GM12878 (cell line): ENCODE measurements around the gene CIAO1. TPM values are rescaled to one million over a fixed set of nuclear protein-coding genes. Genes with fewer than 3 reads are reported as not detected.

Experiments
- ATAC-seq: fragments of 200-7000 bp; cut with Tn5 transposase; 3 replicates; pipeline ENCODE4 v1.9.1; 2020; ENCODE audit warnings: mild to moderate bottlenecking, moderate library complexity
- BruUV-seq: library from RNA; stranded (reverse); fragments of 400-500 nt; replicated peaks from 2 replicates; lab custom pipeline; 2021; lab: Mats Ljungman, UMichigan
- CTCF ChIA-PET: fragments of 300-600 bp; sonication (Branson Sonifier 250); formaldehyde crosslinking; extraction: SDS; loops from one replicate; lab custom pipeline; 2021; ENCODE audit warnings: inconsistent platforms; lab: Yijun Ruan, JAX
- POLR2A ChIA-PET: fragments of 350-600 bp; formaldehyde crosslinking; extraction: SDS; loops from one replicate; lab custom pipeline; 2021; ENCODE audit warnings: inconsistent platforms; lab: Charles Lee
- RAD21 ChIA-PET: fragments of 300-600 bp; sonication (Branson Sonifier 250); formaldehyde crosslinking; loops from one replicate; lab custom pipeline; 2023; ENCODE audit warnings: antibody characterized with exemption; ENCODE audit not compliant: unreplicated experiment; lab: Charles Lee
- SMC1A ChIA-PET: fragments of 300-600 bp; sonication (Branson Sonifier 250); formaldehyde crosslinking; loops from one replicate; lab custom pipeline; 2023; ENCODE audit not compliant: unreplicated experiment, uncharacterized antibody; lab: Charles Lee
- DNase-seq: peaks from one replicate; pipeline ENCODE4 v3.0.0-alpha.2; 2011; ENCODE audit warnings: low read depth, low spot score
- FAIRE-seq: peaks from 3 replicates; lab custom pipeline; 2011; peaks lifted over from hg19 to GRCh38; lab: Jason Lieb, UNC
- H2AFZ ChIP-seq: 2 replicates; pipeline ENCODE4 v1.6.0; 2011; ENCODE audit warnings: low read depth, low read length, control low read depth; ENCODE audit not compliant: control insufficient read depth
- H3K27ac ChIP-seq: 2 replicates; pipeline ENCODE4 v1.5.1; 2011; ENCODE audit warnings: control low read depth; ENCODE audit not compliant: control insufficient read depth, insufficient read depth
- H3K27me3 ChIP-seq, 2 experiments: replicated peaks in 1 of 2; 2 replicates each; pipeline versions ENCODE4 v1.6.0 to v1.6.1; 2011; ENCODE audit warnings: low read length in 1 of 2; ENCODE audit not compliant: control insufficient read depth in 2 of 2, insufficient read depth in 2 of 2
- H3K36me3 ChIP-seq, 2 experiments: 2 replicates each; pipeline ENCODE4 v1.5.1; 2011; ENCODE audit warnings: low read length in 1 of 2; ENCODE audit not compliant: control insufficient read depth in 2 of 2, insufficient read depth in 2 of 2
- H3K4me1 ChIP-seq: 2 replicates; pipeline ENCODE4 v1.6.1; 2011; ENCODE audit warnings: mild to moderate bottlenecking, low read length, moderate library complexity, mixed read lengths; ENCODE audit not compliant: control insufficient read depth, insufficient read depth
- H3K4me2 ChIP-seq: 2 replicates; pipeline ENCODE4 v1.6.0; 2011; ENCODE audit warnings: control low read depth; ENCODE audit not compliant: control insufficient read depth, insufficient read depth
- H3K4me3 ChIP-seq: fragments of 200-600 bp; sonication (generic); 2 replicates; pipeline ENCODE4 v1.5.1; 2016
- H3K79me2 ChIP-seq: 2 replicates; pipeline ENCODE4 v1.6.0; 2011; ENCODE audit warnings: low read length; ENCODE audit not compliant: control insufficient read depth, insufficient read depth
- H3K9ac ChIP-seq: 2 replicates; pipeline ENCODE4 v1.8.0; 2011; ENCODE audit warnings: low read length, control low read depth, mixed read lengths; ENCODE audit not compliant: control insufficient read depth, insufficient read depth
- H3K9me3 ChIP-seq: replicated peaks from 3 replicates; pipeline ENCODE4 v1.5.1; 2011; ENCODE audit warnings: mild to moderate bottlenecking, low read length; ENCODE audit not compliant: control insufficient read depth, insufficient read depth
- H4K20me1 ChIP-seq: 2 replicates; pipeline ENCODE4 v1.6.0; 2011; ENCODE audit not compliant: control insufficient read depth, insufficient read depth
- HDAC6 ChIP-seq: fragments of 200-600 bp; sonication (generic); IDR thresholded peaks from one replicate; pipeline ENCODE4 v1.8.0; 2017; ENCODE audit warnings: antibody characterized with exemption; ENCODE audit not compliant: unreplicated experiment
- IRF4 ChIP-seq: IDR thresholded peaks from 2 replicates; pipeline ENCODE4 v1.6.1; 2011; ENCODE audit warnings: low read depth, low read length
- MTA3 ChIP-seq: IDR thresholded peaks from 2 replicates; pipeline ENCODE4 v1.6.1; 2012; ENCODE audit warnings: low read length, inconsistent platforms, borderline replicate concordance
- NR2C1 ChIP-seq: fragments of 450-650 bp; IDR thresholded peaks from 2 replicates; pipeline ENCODE4 v1.6.1; 2017; ENCODE audit warnings: antibody characterized with exemption, mild to moderate bottlenecking, moderate library complexity
- POLR2A ChIP-seq: IDR thresholded peaks from 2 replicates; pipeline ENCODE4 v1.6.1; 2011; ENCODE audit warnings: low read depth, mild to moderate bottlenecking, low read length
- POLR2AphosphoS2 ChIP-seq: IDR thresholded peaks from 2 replicates; pipeline ENCODE4 v1.6.1; 2011; ENCODE audit warnings: low read depth, mild to moderate bottlenecking, low read length, improper control_type of control experiment, moderate library complexity
- YY1 ChIP-seq: IDR thresholded peaks from 2 replicates; pipeline ENCODE4 v1.6.1; 2011; ENCODE audit warnings: low read depth, mild to moderate bottlenecking, low read length
- ZBED1 ChIP-seq: IDR thresholded peaks from 2 replicates; pipeline ENCODE4 v1.6.1; 2016; ENCODE audit warnings: borderline replicate concordance
- ZNF274 ChIP-seq: IDR thresholded peaks from one replicate; pipeline ENCODE4 v1.8.0; 2011; ENCODE audit not compliant: insufficient read length, insufficient read depth
- WGBS: methylation state at CpG from one replicate; pipeline ENCODE4 v1.1.6; 2016; ENCODE audit warnings: low lambda C conversion rate; ENCODE audit not compliant: insufficient replicate concordance, insufficient coverage; ENCODE audit errors: missing lambda C conversion rate; 5-methylcytosine and 5-hydroxymethylcytosine counted together
- in situ Hi-C: fragments of 300-500 bp; cut with MboI; formaldehyde crosslinking; loops from 9 replicates; pipeline ENCODE4 v1.14.3; 2018; ENCODE audit warnings: mixed read lengths
- intact Hi-C: fragments of 100-400 bp; cut with micrococcal nuclease; formaldehyde crosslinking; loops from one replicate; pipeline ENCODE4 v1.14.2; 2022; ENCODE audit not compliant: unreplicated experiment
- polyA plus RNA-seq, 11 experiments: library from polyadenylated mRNA; depleted of rRNA in 4 of 11; unstranded in 6 of 11; stranded (reverse) in 5 of 11; fragments of >200 nt; fragmentation: Nextera tagmentation in 4 of 11; fragmentation: Illumina TruSeq in 1 of 11; extraction: Ambion mirVana in 4 of 11; extraction: Trizol in 1 of 11; gene quantifications; 1 replicate in 1 of 11; 2 replicates in 10 of 11; pipeline versions ENCODE4 v1.2.1 to v1.2.3, GENCODE V29; 2011 to 2016; ENCODE audit warnings: inconsistent platforms in 2 of 11, missing spikeins in 2 of 11, low read depth in 1 of 11
- total RNA-seq, 4 experiments: library from RNA; depleted of rRNA in 3 of 4; stranded (reverse); fragments of >200 nt in 3 of 4; fragmentation: Illumina TruSeq in 1 of 4; extraction: Trizol in 1 of 4; gene quantifications; 2 replicates each; pipeline versions ENCODE4 v1.2.1 to v1.2.3, GENCODE V29; 2013 to 2021
- TF ChIP-seq, protein P1 (sequence below): IDR thresholded peaks from 2 replicates; pipeline ENCODE4 v1.6.1; 2011; ENCODE audit warnings: low read depth, low read length, improper control_type of control experiment, borderline replicate concordance

Gene CIAO1
- total and polyA plus RNA-seq, 10 of the 15 experiments (the other 5 are each of a cell fraction or from before 2014, with no cell fraction given): 8.3 to 89.4 (median 63.4) TPM

DNA sequence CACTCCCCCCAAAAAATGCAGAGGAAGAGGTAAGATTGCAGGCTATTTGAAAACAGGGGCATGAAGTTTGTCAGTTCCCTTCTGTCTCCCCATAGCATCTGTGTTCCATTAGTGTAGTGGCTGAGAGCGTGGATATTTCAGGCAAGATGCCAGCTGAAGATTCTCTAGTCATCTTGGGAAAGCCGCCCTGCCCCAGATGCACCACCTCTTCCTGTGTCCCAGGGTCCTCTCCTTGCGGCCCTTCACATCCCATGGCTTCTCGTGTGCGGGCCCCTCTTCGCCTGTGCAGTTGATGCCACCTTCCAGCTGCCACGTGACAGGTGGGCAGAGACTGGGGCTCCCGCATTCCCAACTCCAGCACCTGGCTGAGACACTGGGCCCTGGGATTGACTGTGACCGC lies 16.4 kb upstream of the CIAO1 start:
- Histone ChIP-seq H3K79me2 (no peaks in the 10 kb centered on the region), H2AFZ (no peak overlapping the region), H3K4me1 (peaks cover 9% of the 10 kb centered on the region), H3K9me3 (no peaks in the 10 kb centered on the region), H3K36me3 (peaks cover 24% of the 10 kb centered on the region in 2 experiments), H4K20me1 (no peaks in the 10 kb centered on the region), H3K9ac (no peak overlapping the region), H3K27ac (no peak overlapping the region), H3K4me3 (no peak overlapping the region), H3K27me3 (no peaks in the 10 kb centered on the region), H3K4me2 (no peak overlapping the region)
- ChIA-PET SMC1A (interaction anchor here (1.4 kb wide), 1 partner anchor 10 kb away, joined by 4 read pairs; no protein-coding TSS in a partner anchor), RAD21 (no interaction called here), CTCF (interaction anchor here (3.3 kb wide), 1 partner anchor 10 kb away, joined by 12 read pairs; no protein-coding TSS in a partner anchor), POLR2A (no interaction called here)
- DNase-seq (no peak), ATAC-seq (no peak), FAIRE-seq (no peak)
- intact Hi-C loops: no loop called here
- in situ Hi-C loops: loop anchor here (25.0 kb wide), 1 partner anchor 237 kb away; no protein-coding TSS in a partner anchor
- TF ChIP-seq POLR2AphosphoS2 (0 out of 2 replicates have a peak, but pooled peaks have one; percentile 11), YY1 (no peak), POLR2A (peak; percentile 49; the same call in 1 of the 2 replicates)
- BruUV-seq: no TSS peak
- 97% methylated on average over 9 of the region's 9 CpGs for WGBS

DNA sequence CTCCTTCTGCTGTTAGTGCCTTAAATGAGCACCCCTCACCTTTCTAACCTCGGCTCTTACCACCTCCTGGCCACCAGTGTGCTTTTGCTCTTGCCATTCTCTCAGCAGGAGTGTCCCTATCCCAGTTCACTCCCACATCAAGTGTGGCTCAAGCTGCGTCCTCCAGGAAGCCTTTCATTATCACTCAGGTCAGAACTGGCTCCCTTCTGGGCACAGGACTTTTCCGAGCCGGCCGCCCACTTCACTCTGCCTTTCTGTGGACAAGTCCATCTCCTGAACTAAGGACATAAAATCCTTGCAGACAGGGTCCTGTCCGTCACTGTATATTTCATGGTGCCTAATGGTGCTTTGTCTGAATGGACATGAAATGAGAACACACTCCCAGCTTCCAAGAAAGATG lies 15.8 kb upstream of the CIAO1 start:
- FAIRE-seq: no peak
- Histone ChIP-seq H3K4me2 (no peak overlapping the region), H3K9me3 (no peaks in the 10 kb centered on the region), H3K9ac (no peak overlapping the region), H3K27ac (no peak overlapping the region), H3K4me1 (peaks cover 9% of the 10 kb centered on the region), H3K27me3 (no peaks in the 10 kb centered on the region), H3K36me3 (peaks cover 28% of the 10 kb centered on the region in 2 experiments), H3K79me2 (no peaks in the 10 kb centered on the region)
- ChIA-PET POLR2A (interaction anchor here (1.0 kb wide), 1 partner anchor 13 kb away, joined by 3 read pairs; no protein-coding TSS in a partner anchor), RAD21 (no interaction called here), CTCF (interaction anchor here (3.3 kb wide), 1 partner anchor 10 kb away, joined by 12 read pairs; no protein-coding TSS in a partner anchor), SMC1A (interaction anchor here (1.0 to 1.4 kb wide), 3 partner anchors 10 to 15 kb away, joined by 3 to 4 read pairs (median 3); no protein-coding TSS in a partner anchor)
- in situ Hi-C loops: loop anchor here (25.0 kb wide), 1 partner anchor 238 kb away; no protein-coding TSS in a partner anchor
- 96% methylated on average over 6 of the region's 6 CpGs for WGBS
- no TSS peak for BruUV-seq
- TF ChIP-seq NR2C1 (no peak), IRF4 (no peak), ZBED1 (no peak), MTA3 (no peak), ZNF274 (no peak), HDAC6 (no peak)
- TF ChIP-seq, protein P1, sequence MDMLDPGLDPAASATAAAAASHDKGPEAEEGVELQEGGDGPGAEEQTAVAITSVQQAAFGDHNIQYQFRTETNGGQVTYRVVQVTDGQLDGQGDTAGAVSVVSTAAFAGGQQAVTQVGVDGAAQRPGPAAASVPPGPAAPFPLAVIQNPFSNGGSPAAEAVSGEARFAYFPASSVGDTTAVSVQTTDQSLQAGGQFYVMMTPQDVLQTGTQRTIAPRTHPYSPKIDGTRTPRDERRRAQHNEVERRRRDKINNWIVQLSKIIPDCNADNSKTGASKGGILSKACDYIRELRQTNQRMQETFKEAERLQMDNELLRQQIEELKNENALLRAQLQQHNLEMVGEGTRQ: no peak
- TF ChIP-seq, all 136 proteins: peak for 0
- DNase-seq (no peak), ATAC-seq (no peak)
- intact Hi-C loops: no loop called here
- H2AFZ ChIP-seq: no peak overlapping the region
- H4K20me1 ChIP-seq: no peaks in the 10 kb centered on the region
- H3K4me3 ChIP-seq: no peak overlapping the region
